CD4-positive, alpha-beta T cell (primary cell): ENCODE data around the gene TMEM256. TPM values are rescaled to one million over a fixed set of nuclear protein-coding genes. Genes with fewer than 3 reads are reported as not detected.
A peak's percentile ranks its signal among the peaks of the same experiment; 100 is the strongest.

ENCODE experiments used
- ATAC-seq: fragments of 200-7000 bp; cut with Tn5 transposase; one replicate; pipeline ENCODE4 v1.10.0; 2022; ENCODE audit warnings: mild to moderate bottlenecking; ENCODE audit not compliant: poor library complexity
- CTCF ChIA-PET: fragments of 350-600 bp; sonication (Branson Sonifier 250); formaldehyde crosslinking; loops from one replicate; lab custom pipeline; 2021; ENCODE audit warnings: antibody characterized with exemption, inconsistent platforms; lab: Charles Lee
- POLR2A ChIA-PET: fragments of 350-600 bp; sonication (Branson Sonifier 250); formaldehyde crosslinking; loops from one replicate; lab custom pipeline; 2021; ENCODE audit warnings: antibody characterized with exemption, inconsistent platforms; lab: Charles Lee
- DNase-seq, 14 experiments: peaks; one replicate each; pipeline ENCODE4 v3.0.0-alpha.2; 2013 to 2020; ENCODE audit warnings: mixed read lengths in 2 of 14
- H3K27ac ChIP-seq, 2 donors: one replicate each; pipeline versions ENCODE4 v1.5.1 to v1.7.0; 2013; ENCODE audit warnings: low read length in 2 of 2, low read depth in 1 of 2, mild to moderate bottlenecking in 1 of 2
- H3K27me3 ChIP-seq, 2 experiments: 1 replicate in 1 of 2; 2 replicates in 1 of 2; pipeline versions ENCODE4 v1.6.1 to v1.7.0; 2013; ENCODE audit warnings: low read length in 2 of 2, control low read depth in 1 of 2, mild to moderate bottlenecking in 1 of 2, moderate library complexity in 1 of 2; ENCODE audit not compliant: insufficient read depth in 2 of 2, control insufficient read depth in 1 of 2
- H3K36me3 ChIP-seq: one replicate; pipeline ENCODE4 v1.6.1; 2013; ENCODE audit warnings: low read length, control low read depth; ENCODE audit not compliant: insufficient read depth
- H3K4me1 ChIP-seq: one replicate; pipeline ENCODE4 v1.6.1; 2013; ENCODE audit warnings: low read length, control low read depth; ENCODE audit not compliant: insufficient read depth
- H3K4me3 ChIP-seq: one replicate; pipeline ENCODE4 v1.5.1; 2013; ENCODE audit warnings: mild to moderate bottlenecking, low read length, moderate library complexity
- H3K9me3 ChIP-seq, 2 experiments: 1 replicate in 1 of 2; 2 replicates in 1 of 2; pipeline versions ENCODE4 v1.6.1 to v1.7.0; 2013; ENCODE audit warnings: low read length in 2 of 2, mild to moderate bottlenecking in 2 of 2, control low read depth in 1 of 2, moderate library complexity in 1 of 2; ENCODE audit not compliant: control insufficient read depth in 1 of 2, insufficient read depth in 1 of 2
- H3K27ac Mint-ChIP-seq: one replicate; pipeline ENCODE4 v1.8.0; 2020; ENCODE audit warnings: mixed read lengths
- H3K27me3 Mint-ChIP-seq: one replicate; pipeline ENCODE4 v1.8.0; 2021; ENCODE audit warnings: mixed read lengths
- H3K36me3 Mint-ChIP-seq: one replicate; pipeline ENCODE4 v1.8.0; 2021; ENCODE audit warnings: low read depth, mixed read lengths
- H3K4me1 Mint-ChIP-seq: one replicate; pipeline ENCODE4 v1.8.0; 2021; ENCODE audit warnings: low read depth, mixed read lengths
- H3K4me3 Mint-ChIP-seq: one replicate; pipeline ENCODE4 v1.8.0; 2020; ENCODE audit warnings: mild to moderate bottlenecking, mixed read lengths
- H3K9me3 Mint-ChIP-seq: one replicate; pipeline ENCODE4 v1.8.0; 2020; ENCODE audit warnings: mixed read lengths
- intact Hi-C, 2 experiments: fragments of 100-400 bp; cut with DNase I in 1 of 2; cut with micrococcal nuclease in 1 of 2; formaldehyde crosslinking; loops; one replicate each; pipeline versions ENCODE4 v1.15.1 to v1.9.0; 2023 to 2025; cut with DNase I, micrococcal nuclease
- total RNA-seq, 174 experiments: library from RNA in 2 of 174; stranded (reverse) in 2 of 174; gene quantifications; one replicate each; pipeline ENCODE4 v1.2.3 and lab custom pipeline; 2021 to 2026
- TF ChIP-seq, protein P1 (sequence below): fragments of 200-600 bp; IDR thresholded peaks from one replicate; pipeline ENCODE4 v1.8.0; 2022; ENCODE audit warnings: antibody characterized with exemption, mild to moderate bottlenecking

TMEM256 gene
- total RNA-seq, 2 experiments from 2014 or later: 29.0 to 29.4 TPM

DNA sequence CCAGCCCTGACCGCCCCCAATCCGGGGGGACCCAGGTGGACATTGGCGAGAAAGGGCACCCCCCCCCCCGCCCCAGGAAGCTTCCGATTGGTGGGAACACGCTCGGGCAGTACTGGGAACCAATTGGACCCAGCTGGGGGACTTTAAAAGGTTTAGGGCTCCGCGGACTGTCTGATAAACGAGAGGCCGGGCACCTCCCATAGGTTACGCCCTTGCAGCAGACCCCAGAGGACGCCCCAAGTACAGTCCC lies 245 bp downstream of the TMEM256 start:
- ChIA-PET CTCF (interaction anchor here (1.3 to 2.6 kb wide), 5 partner anchors 10 to 107 kb away, joined by 3 to 18 read pairs (median 6); partner anchors contain the start of genes PLSCR3 and TMEM102), POLR2A (interaction anchor here (0.8 to 2.9 kb wide), 21 partner anchors 8 to 368 kb away, joined by 3 to 37 read pairs (median 6); partner anchors contain the start of genes ACAP1, MPDU1, NEURL4 and PLSCR3)
- peaks cover 28% of the 10 kb centered on the region for H3K4me1 Mint-ChIP-seq
- ATAC-seq: no peak
- H3K9me3 ChIP-seq: no peaks in the 10 kb centered on the region
- intact Hi-C loops: loop anchor here in 1 of 2 experiments (10.0 kb wide), 1 partner anchor 49 kb away; the partner anchor contains the start of genes KCTD11 and TMEM95
- no peaks in the 10 kb centered on the region for H3K27me3 Mint-ChIP-seq
- TF ChIP-seq, protein P1, sequence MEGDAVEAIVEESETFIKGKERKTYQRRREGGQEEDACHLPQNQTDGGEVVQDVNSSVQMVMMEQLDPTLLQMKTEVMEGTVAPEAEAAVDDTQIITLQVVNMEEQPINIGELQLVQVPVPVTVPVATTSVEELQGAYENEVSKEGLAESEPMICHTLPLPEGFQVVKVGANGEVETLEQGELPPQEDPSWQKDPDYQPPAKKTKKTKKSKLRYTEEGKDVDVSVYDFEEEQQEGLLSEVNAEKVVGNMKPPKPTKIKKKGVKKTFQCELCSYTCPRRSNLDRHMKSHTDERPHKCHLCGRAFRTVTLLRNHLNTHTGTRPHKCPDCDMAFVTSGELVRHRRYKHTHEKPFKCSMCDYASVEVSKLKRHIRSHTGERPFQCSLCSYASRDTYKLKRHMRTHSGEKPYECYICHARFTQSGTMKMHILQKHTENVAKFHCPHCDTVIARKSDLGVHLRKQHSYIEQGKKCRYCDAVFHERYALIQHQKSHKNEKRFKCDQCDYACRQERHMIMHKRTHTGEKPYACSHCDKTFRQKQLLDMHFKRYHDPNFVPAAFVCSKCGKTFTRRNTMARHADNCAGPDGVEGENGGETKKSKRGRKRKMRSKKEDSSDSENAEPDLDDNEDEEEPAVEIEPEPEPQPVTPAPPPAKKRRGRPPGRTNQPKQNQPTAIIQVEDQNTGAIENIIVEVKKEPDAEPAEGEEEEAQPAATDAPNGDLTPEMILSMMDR: no peak
- no peaks in the 10 kb centered on the region for H3K36me3 ChIP-seq
- peaks cover 0 to 5% of the 10 kb centered on the region in 2 experiments for H3K27me3 ChIP-seq
- peak overlapping the region; percentile 77 for H3K4me3 ChIP-seq
- H3K27ac ChIP-seq: peak overlapping the region in 1 of 2 donors; percentile 36
- peak overlapping the region; percentile 87 for H3K27ac Mint-ChIP-seq
- peaks cover 31% of the 10 kb centered on the region for H3K4me1 ChIP-seq
- no peaks in the 10 kb centered on the region for H3K9me3 Mint-ChIP-seq
- H3K4me3 Mint-ChIP-seq: peak overlapping the region; percentile 98
- H3K36me3 Mint-ChIP-seq: peaks cover 9% of the 10 kb centered on the region
- no peak for DNase-seq

- peak in 6 of 14 experiments; percentile 14 to 54 (median 26) for DNase-seq
These were observed 712 bp downstream of the TMEM256 start for GRCh38 chr17:7403043-7403726.

GRCh38 chr17:7398612-7399011 lies 5.3 kb downstream of the TMEM256 start:
- Mint-ChIP-seq H3K9me3 (no peaks in the 10 kb centered on the region), H3K4me1 (peaks cover 28% of the 10 kb centered on the region), H3K4me3 (peak overlapping the region; percentile 38), H3K36me3 (peaks cover 6% of the 10 kb centered on the region), H3K27me3 (no peaks in the 10 kb centered on the region), H3K27ac (no peak overlapping the region)
- peaks cover 17% of the 10 kb centered on the region for H3K4me1 ChIP-seq
- no peaks in the 10 kb centered on the region for H3K27me3 ChIP-seq
- POLR2A ChIA-PET: interaction anchor here (2.0 kb wide), 1 partner anchor 15 kb away, joined by 9 read pairs; no protein-coding TSS in a partner anchor
- no peak overlapping the region for H3K27ac ChIP-seq
- CTCF ChIA-PET: interaction anchor here (1.1 kb wide), 1 partner anchor 13 kb away, joined by 3 read pairs; no protein-coding TSS in a partner anchor
- no peak overlapping the region for H3K4me3 ChIP-seq
- no peaks in the 10 kb centered on the region for H3K36me3 ChIP-seq
- H3K9me3 ChIP-seq: no peaks in the 10 kb centered on the region
- no peak for DNase-seq
- intact Hi-C loops: loop anchor here in 1 of 2 experiments (5.0 kb wide), 1 partner anchor 89 kb away; no protein-coding TSS in a partner anchor
- ATAC-seq: no peak
- TF ChIP-seq, protein P1: no peak

More at GRCh38 chr17:7403043-7403726, 712 bp downstream of the TMEM256 start:
- Histone ChIP-seq H3K4me3 (peak overlapping the region; percentile 77), H3K36me3 (no peaks in the 10 kb centered on the region), H3K9me3 (no peaks in the 10 kb centered on the region), H3K4me1 (peaks cover 29% of the 10 kb centered on the region), H3K27me3 (peaks cover 0 to 5% of the 10 kb centered on the region in 2 experiments), H3K27ac (peak overlapping the region in 1 of 2 donors; percentile 36)
- intact Hi-C loops: loop anchor here in 1 of 2 experiments (10.0 kb wide), 1 partner anchor 48 kb away; the partner anchor contains the start of genes KCTD11 and TMEM95
- Mint-ChIP-seq H3K27me3 (no peaks in the 10 kb centered on the region), H3K9me3 (no peaks in the 10 kb centered on the region), H3K27ac (peak overlapping the region; percentile 87), H3K36me3 (peaks cover 9% of the 10 kb centered on the region), H3K4me3 (peak overlapping the region; percentile 98), H3K4me1 (peaks cover 28% of the 10 kb centered on the region)
- CTCF ChIA-PET: interaction anchor here (1.3 to 2.6 kb wide), 5 partner anchors 9 to 107 kb away, joined by 3 to 18 read pairs (median 6); partner anchors contain the start of genes PLSCR3 and TMEM102
- ATAC-seq: no peak
- TF ChIP-seq, protein P1: no peak
- POLR2A ChIA-PET: interaction anchor here (0.9 to 2.9 kb wide), 16 partner anchors 8 to 357 kb away, joined by 3 to 37 read pairs (median 7); partner anchors contain the start of genes ACAP1, NEURL4, PLSCR3 and POLR2A
